IPS-15b (cell line): Measurements from ENCODE around the gene TRIM26.
"Not testable (repeated sequence)": the region's sequence is repeated elsewhere in the genome, so short reads cannot be mapped to it uniquely, and the experiment has no call there.

Experiments
- H3K27me3 ChIP-seq: one replicate; pipeline ENCODE4 v1.6.1; 2013; ENCODE audit warnings: low read length; ENCODE audit not compliant: control insufficient read depth, insufficient read depth
- H3K36me3 ChIP-seq: one replicate; pipeline ENCODE4 v1.6.1; 2013; ENCODE audit warnings: low read length; ENCODE audit not compliant: control insufficient read depth, insufficient read depth
- H3K4me1 ChIP-seq: one replicate; pipeline ENCODE4 v1.6.1; 2013; ENCODE audit warnings: mild to moderate bottlenecking, low read length; ENCODE audit not compliant: control insufficient read depth, insufficient read depth
- H3K4me3 ChIP-seq: one replicate; pipeline ENCODE4 v1.5.1; 2013; ENCODE audit warnings: low read depth, low read length
- H3K9ac ChIP-seq: one replicate; pipeline ENCODE4 v1.6.1; 2013; ENCODE audit warnings: low read depth, mild to moderate bottlenecking, low read length
- H3K9me3 ChIP-seq: one replicate; pipeline ENCODE4 v1.6.1; 2013; ENCODE audit warnings: mild to moderate bottlenecking, low read length; ENCODE audit not compliant: control insufficient read depth, insufficient read depth

The TRIM26 gene

DNA sequence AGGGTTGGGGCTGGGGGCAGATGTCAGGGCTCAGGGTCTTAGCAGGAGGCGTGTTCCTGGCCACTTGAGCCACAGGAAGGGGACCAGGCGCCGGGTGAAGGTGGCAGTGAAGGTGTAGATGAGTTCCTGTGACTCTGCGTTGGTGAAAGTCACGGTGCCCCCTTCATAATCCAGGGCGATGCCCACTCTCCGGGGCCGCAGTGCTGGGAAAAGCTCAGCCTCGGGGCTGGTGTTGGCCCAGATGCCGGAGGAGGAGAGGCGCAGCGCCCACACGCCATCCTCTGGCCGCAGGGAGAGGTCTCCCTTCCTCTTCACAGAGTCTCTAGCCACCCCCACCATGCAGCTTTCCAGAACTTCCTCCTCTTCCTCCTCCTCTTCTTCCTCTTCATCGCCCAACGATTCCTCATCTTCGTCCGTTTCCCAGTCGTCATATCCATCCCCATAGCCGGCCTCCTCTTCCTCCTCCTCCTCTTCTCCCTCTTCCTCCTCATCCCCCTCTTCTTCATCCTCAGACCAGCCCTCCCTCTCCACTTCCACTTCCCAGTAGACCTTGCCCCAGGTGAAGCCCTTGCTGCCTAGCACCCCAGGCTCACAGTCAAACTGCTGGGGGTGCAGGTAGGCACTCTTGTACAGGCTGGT lies 27.2 kb downstream of the TRIM26 start:
- H3K36me3 ChIP-seq: peaks cover 38% of the 10 kb centered on the region
- no peaks in the 10 kb centered on the region for H3K4me1 ChIP-seq
- no peaks in the 10 kb centered on the region for H3K9me3 ChIP-seq
- H3K27me3 ChIP-seq: no peaks in the 10 kb centered on the region
- no peak overlapping the region for H3K9ac ChIP-seq
- no peak overlapping the region for H3K4me3 ChIP-seq

GRCh38 chr6:30184417-30185031 lies 28.7 kb downstream of the TRIM26 start:
- no peaks in the 10 kb centered on the region for H3K4me1 ChIP-seq
- no peaks in the 10 kb centered on the region for H3K9me3 ChIP-seq
- peaks cover 31% of the 10 kb centered on the region for H3K36me3 ChIP-seq
- no peaks in the 10 kb centered on the region for H3K27me3 ChIP-seq
- no peak overlapping the region for H3K9ac ChIP-seq
- H3K4me3 ChIP-seq: no peak overlapping the region

DNA sequence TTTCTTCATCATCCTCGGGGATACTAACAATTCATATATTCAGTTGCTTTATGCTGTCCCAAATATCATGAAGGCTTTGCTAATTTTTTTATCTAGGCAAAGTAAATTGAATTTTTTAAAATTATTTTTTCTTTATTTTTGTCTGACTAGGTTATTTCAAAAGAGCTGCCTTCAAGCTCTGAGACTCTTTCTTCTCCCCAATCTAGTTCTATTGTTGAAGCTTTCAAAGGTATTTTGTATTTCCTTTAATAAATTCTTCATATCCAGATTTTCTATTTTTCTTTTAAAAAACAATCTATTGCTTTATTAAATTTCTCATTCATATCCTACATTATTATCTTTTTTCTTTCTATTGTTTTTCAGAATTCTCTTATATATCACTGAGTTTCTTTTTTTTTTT lies 33.1 kb downstream of the TRIM26 start:
- Histone ChIP-seq H3K9ac (no peak overlapping the region), H3K4me3 (no peak overlapping the region), H3K4me1 (no peaks in the 10 kb centered on the region), H3K27me3 (peaks cover 9% of the 10 kb centered on the region), H3K9me3 (no peaks in the 10 kb centered on the region), H3K36me3 (peaks cover 2% of the 10 kb centered on the region)

- Histone ChIP-seq H3K9me3 (no peaks in the 10 kb centered on the region), H3K27me3 (peaks cover 11% of the 10 kb centered on the region), H3K36me3 (no peaks in the 10 kb centered on the region), H3K9ac (no peak overlapping the region), H3K4me1 (no peaks in the 10 kb centered on the region), H3K4me3 (no peak overlapping the region)
Measured at GRCh38 chr6:30178837-30179236, 34.4 kb downstream of the TRIM26 start.

DNA sequence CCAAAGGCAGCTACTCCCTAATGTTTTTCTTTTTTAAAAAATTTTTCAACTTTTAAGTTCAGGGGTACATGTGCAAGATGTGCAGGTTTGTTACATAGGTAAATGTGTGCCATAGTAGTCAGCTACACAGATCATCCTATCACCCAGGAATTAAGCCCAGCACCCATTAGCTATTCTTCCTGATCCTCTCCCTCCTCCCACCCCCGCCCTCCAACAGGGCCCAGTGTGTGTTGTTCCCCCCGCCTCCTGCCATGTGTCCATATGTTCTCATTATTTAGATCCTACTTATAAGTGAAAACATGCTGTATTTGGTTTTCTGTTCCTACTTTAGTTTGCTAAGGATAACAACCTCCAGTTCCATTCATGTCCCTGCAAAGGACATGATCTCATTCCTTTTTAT lies 37.4 kb downstream of the TRIM26 start:
- H3K4me1 ChIP-seq: no peaks in the 10 kb centered on the region
- no peaks in the 10 kb centered on the region for H3K9me3 ChIP-seq
- H3K4me3 ChIP-seq: no peak overlapping the region
- H3K9ac ChIP-seq: no peak overlapping the region
- no peaks in the 10 kb centered on the region for H3K36me3 ChIP-seq
- H3K27me3 ChIP-seq: peaks cover 38% of the 10 kb centered on the region

- peaks cover 46% of the 10 kb centered on the region for H3K27me3 ChIP-seq
- H3K9ac ChIP-seq: no peak overlapping the region
- no peaks in the 10 kb centered on the region for H3K36me3 ChIP-seq
- peak overlapping the region; percentile 53 for H3K4me3 ChIP-seq
- H3K9me3 ChIP-seq: no peaks in the 10 kb centered on the region
- peaks cover 3% of the 10 kb centered on the region for H3K4me1 ChIP-seq
Measured at GRCh38 chr6:30172681-30173080, 40.5 kb downstream of the TRIM26 start.

GRCh38 chr6:30171677-30172471 lies 41.3 kb downstream of the TRIM26 start:
- Histone ChIP-seq H3K4me1 (peaks cover 3% of the 10 kb centered on the region), H3K27me3 (peaks cover 50% of the 10 kb centered on the region), H3K9ac (no peak overlapping the region), H3K9me3 (no peaks in the 10 kb centered on the region), H3K36me3 (no peaks in the 10 kb centered on the region), H3K4me3 (peak overlapping the region; percentile 53)

DNA sequence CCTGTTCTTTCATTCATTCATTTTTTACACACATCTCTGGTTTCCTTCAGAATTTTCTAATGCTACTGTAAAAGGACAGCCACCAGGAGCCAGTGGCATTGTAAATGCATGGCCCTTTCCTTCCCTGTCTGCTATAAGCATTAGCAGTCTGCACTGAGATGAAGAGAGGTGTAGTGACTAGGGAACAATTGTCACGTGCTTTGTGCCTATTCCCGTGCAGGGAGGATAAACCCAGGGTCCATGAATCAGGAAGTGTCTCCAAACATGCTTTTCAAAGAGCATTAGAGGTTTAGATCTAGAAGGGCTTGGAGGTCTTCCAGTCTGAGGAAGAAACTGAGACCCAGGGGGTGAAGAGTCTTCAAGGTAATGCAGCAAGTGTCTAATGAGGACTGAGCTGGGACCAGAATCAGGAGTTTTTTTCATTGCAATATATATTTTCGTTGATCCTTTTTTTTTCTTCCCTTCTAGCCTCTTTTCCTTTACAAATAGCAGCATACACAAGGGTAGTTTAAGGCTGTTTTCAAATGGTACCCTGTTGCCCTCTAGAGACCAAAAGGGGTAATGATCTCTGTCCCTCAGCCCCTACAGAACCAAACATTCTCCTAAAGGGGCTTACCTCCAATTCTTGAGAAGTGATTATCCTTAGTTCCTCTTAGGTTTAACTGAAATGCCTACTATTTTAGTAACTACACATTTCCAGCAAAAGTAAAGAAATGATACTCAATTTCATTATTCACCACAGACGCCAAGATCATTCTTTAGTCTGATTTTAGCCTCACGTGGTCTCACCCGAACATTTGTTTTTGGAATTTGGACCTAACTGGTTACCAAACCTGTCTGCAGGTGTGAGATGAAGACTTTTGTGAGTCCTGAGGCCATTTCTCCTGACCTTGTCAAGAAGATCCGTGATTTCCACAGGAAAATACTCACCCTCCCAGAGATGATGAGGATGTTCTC lies 43.3 kb downstream of the TRIM26 start:
- Histone ChIP-seq H3K9me3 (no peaks in the 10 kb centered on the region), H3K36me3 (no peaks in the 10 kb centered on the region), H3K4me3 (no peak overlapping the region), H3K4me1 (peaks cover 3% of the 10 kb centered on the region), H3K27me3 (peaks cover 50% of the 10 kb centered on the region), H3K9ac (no peak overlapping the region)

DNA sequence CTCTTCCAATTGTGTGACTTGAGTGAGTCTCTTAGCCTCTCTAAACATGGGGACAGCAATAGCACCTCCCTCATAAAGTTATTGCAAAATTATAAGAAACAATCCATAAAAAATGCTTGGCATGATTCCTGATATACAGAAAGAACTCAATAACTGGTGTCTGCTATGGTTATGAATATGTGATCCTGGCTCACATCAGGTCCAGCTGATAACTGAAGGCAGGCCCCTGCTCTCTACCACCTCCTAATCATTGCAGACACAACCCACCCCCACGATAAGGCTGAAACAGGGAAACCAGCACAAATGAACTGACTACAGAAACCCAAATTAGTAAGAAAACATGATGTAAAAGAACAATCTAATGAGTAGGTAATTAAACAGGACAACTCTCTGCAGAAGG lies 44.5 kb downstream of the TRIM26 start:
- no peaks in the 10 kb centered on the region for H3K36me3 ChIP-seq
- H3K4me1 ChIP-seq: peaks cover 3% of the 10 kb centered on the region
- no peaks in the 10 kb centered on the region for H3K9me3 ChIP-seq
- no peak overlapping the region for H3K4me3 ChIP-seq
- H3K27me3 ChIP-seq: peaks cover 53% of the 10 kb centered on the region
- H3K9ac ChIP-seq: no peak overlapping the region

GRCh38 chr6:30167101-30167500 lies 46.1 kb downstream of the TRIM26 start:
- Histone ChIP-seq H3K4me3 (no peak overlapping the region), H3K9ac (no peak overlapping the region), H3K36me3 (no peaks in the 10 kb centered on the region), H3K4me1 (peaks cover 3% of the 10 kb centered on the region), H3K9me3 (no peaks in the 10 kb centered on the region), H3K27me3 (peaks cover 39% of the 10 kb centered on the region)

- not testable (repeated sequence) for H3K36me3 ChIP-seq, H3K9me3 ChIP-seq, H3K9ac ChIP-seq, H3K4me1 ChIP-seq, H3K4me3 ChIP-seq
- H3K27me3 ChIP-seq: peaks cover 22% of the 10 kb centered on the region
Measured at GRCh38 chr6:30165238-30165637, 48.0 kb downstream of the TRIM26 start.
